ENCODE data around the gene NDUFB3.

NDUFB3 gene

DNA sequence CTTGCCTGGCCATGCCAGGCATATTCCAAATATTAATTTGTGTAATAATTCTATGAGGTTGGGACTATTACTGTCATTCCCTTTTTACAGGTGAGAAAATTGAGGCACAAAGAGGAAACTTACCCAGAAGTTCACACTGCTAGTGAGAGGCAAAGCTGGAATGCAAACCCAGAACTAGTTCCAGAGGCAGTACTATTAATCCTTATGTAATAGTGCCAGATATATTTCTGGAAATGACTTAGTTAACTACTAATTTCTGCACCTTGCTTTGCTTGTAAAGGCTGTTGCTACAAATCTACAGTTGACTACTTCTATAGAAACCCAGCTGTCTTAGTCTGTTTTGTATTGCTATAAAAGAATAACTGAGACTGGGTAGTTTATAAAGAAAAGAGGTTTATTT lies 38.8 kb downstream of the NDUFB3 start:
- TF ChIP-seq, protein P1, sequence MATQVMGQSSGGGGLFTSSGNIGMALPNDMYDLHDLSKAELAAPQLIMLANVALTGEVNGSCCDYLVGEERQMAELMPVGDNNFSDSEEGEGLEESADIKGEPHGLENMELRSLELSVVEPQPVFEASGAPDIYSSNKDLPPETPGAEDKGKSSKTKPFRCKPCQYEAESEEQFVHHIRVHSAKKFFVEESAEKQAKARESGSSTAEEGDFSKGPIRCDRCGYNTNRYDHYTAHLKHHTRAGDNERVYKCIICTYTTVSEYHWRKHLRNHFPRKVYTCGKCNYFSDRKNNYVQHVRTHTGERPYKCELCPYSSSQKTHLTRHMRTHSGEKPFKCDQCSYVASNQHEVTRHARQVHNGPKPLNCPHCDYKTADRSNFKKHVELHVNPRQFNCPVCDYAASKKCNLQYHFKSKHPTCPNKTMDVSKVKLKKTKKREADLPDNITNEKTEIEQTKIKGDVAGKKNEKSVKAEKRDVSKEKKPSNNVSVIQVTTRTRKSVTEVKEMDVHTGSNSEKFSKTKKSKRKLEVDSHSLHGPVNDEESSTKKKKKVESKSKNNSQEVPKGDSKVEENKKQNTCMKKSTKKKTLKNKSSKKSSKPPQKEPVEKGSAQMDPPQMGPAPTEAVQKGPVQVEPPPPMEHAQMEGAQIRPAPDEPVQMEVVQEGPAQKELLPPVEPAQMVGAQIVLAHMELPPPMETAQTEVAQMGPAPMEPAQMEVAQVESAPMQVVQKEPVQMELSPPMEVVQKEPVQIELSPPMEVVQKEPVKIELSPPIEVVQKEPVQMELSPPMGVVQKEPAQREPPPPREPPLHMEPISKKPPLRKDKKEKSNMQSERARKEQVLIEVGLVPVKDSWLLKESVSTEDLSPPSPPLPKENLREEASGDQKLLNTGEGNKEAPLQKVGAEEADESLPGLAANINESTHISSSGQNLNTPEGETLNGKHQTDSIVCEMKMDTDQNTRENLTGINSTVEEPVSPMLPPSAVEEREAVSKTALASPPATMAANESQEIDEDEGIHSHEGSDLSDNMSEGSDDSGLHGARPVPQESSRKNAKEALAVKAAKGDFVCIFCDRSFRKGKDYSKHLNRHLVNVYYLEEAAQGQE (IDR thresholded peaks at IDR 0.05; ENCODE audit: insufficient read depth in 1 of 2, low read depth in 2 of 2, low read length in 2 of 2), result no peak
- TF ChIP-seq FOXP2 (optimal IDR thresholded peaks at IDR 0.05; ENCODE audit: borderline replicate concordance, extremely low read depth, extremely low read length, insufficient read depth) (no peak), SIN3A (IDR thresholded peaks at IDR 0.05; ENCODE audit: borderline replicate concordance, insufficient read depth, low read length) (no peak), TAF1 (IDR thresholded peaks at IDR 0.05; ENCODE audit: borderline replicate concordance, insufficient read depth, low read length) (no peak), POLR2AphosphoS5 (IDR thresholded peaks at IDR 0.05; ENCODE audit: low read depth, low read length) (no peak)

- TF ChIP-seq SIN3A (IDR thresholded peaks at IDR 0.05; ENCODE audit: borderline replicate concordance, insufficient read depth, low read length) (no peak), FOXP2 (optimal IDR thresholded peaks at IDR 0.05; ENCODE audit: borderline replicate concordance, extremely low read depth, extremely low read length, insufficient read depth) (no peak), POLR2AphosphoS5 (IDR thresholded peaks at IDR 0.05; ENCODE audit: low read depth, low read length) (no peak), TAF1 (IDR thresholded peaks at IDR 0.05; ENCODE audit: borderline replicate concordance, insufficient read depth, low read length) (no peak)
- TF ChIP-seq, protein P1 (IDR thresholded peaks at IDR 0.05; ENCODE audit: insufficient read depth in 1 of 2, low read depth in 2 of 2, low read length in 2 of 2), result no peak
These were observed 39.3 kb downstream of the NDUFB3 start for GRCh38 chr2:201111096-201111495.

GRCh38 chr2:201114350-201114749 lies 42.5 kb downstream of the NDUFB3 start:
- TF ChIP-seq SIN3A (IDR thresholded peaks at IDR 0.05; ENCODE audit: borderline replicate concordance, insufficient read depth, low read length) (no peak), FOXP2 (optimal IDR thresholded peaks at IDR 0.05; ENCODE audit: borderline replicate concordance, extremely low read depth, extremely low read length, insufficient read depth) (no peak), TAF1 (IDR thresholded peaks at IDR 0.05; ENCODE audit: borderline replicate concordance, insufficient read depth, low read length) (no peak), POLR2AphosphoS5 (IDR thresholded peaks at IDR 0.05; ENCODE audit: low read depth, low read length) (no peak)
- TF ChIP-seq, protein P1 (IDR thresholded peaks at IDR 0.05; ENCODE audit: insufficient read depth in 1 of 2, low read depth in 2 of 2, low read length in 2 of 2), result no peak

- TF ChIP-seq TAF1 (IDR thresholded peaks at IDR 0.05; ENCODE audit: borderline replicate concordance, insufficient read depth, low read length), result no peak
- no peak for TF ChIP-seq POLR2AphosphoS5 (IDR thresholded peaks at IDR 0.05; ENCODE audit: low read depth, low read length)
- no peak for TF ChIP-seq SIN3A (IDR thresholded peaks at IDR 0.05; ENCODE audit: borderline replicate concordance, insufficient read depth, low read length)
- no peak for TF ChIP-seq FOXP2 (optimal IDR thresholded peaks at IDR 0.05; ENCODE audit: borderline replicate concordance, extremely low read depth, extremely low read length, insufficient read depth)
- TF ChIP-seq, protein P1 (IDR thresholded peaks at IDR 0.05; ENCODE audit: insufficient read depth in 1 of 2, low read depth in 2 of 2, low read length in 2 of 2), result no peak
These were observed 43.0 kb downstream of the NDUFB3 start for GRCh38 chr2:201114846-201115245.

All from PFSK-1 (cell line).